K562 (cell line): ENCODE results near the gene ZNF296. TPM values are rescaled to one million over a fixed set of nuclear protein-coding genes. Genes with fewer than 3 reads are reported as not detected.
A peak's percentile ranks its signal among the peaks of the same experiment; 100 is the strongest.

Experiments
- SPI1 ChIP-seq: IDR thresholded peaks from 2 replicates; pipeline ENCODE4 v1.6.1; 2011; ENCODE audit warnings: low read depth, low read length, control low read depth, borderline replicate concordance
- polyA plus RNA-seq, 8 experiments: library from polyadenylated mRNA; depleted of rRNA in 4 of 8; stranded (reverse) in 5 of 8; unstranded in 3 of 8; fragments of >200 nt; fragmentation: Nextera tagmentation in 2 of 8; fragmentation: Illumina TruSeq in 1 of 8; extraction: Ambion mirVana in 2 of 8; extraction: Trizol in 1 of 8; gene quantifications; 2 replicates each; pipeline versions ENCODE4 v1.2.1 to v1.2.3, GENCODE V29; 2011 to 2014; ENCODE audit warnings: inconsistent platforms in 1 of 8, missing spikeins in 1 of 8
- total RNA-seq, 7 experiments: library from RNA; depleted of rRNA in 6 of 7; stranded (reverse); fragments of >200 nt in 6 of 7; fragmentation: Illumina TruSeq in 2 of 7; extraction: Trizol in 2 of 7; gene quantifications; 2 replicates each; pipeline versions ENCODE4 v1.2.1 to v1.2.3, GENCODE V29; 2011 to 2021; ENCODE audit warnings: low replicate concordance in 1 of 7
- TF ChIP-seq, protein P1 (sequence below), 2 experiments: fragments of 450-650 bp; IDR thresholded peaks; 2 replicates each; pipeline ENCODE4 v1.6.1; 2018; ENCODE audit warnings: mild to moderate bottlenecking in 2 of 2, low read depth in 1 of 2; ENCODE audit not compliant: partially characterized antibody in 2 of 2

Gene ZNF296
- total and polyA plus RNA-seq, 9 of the 15 experiments (the other 6 are each of a cell fraction or from before 2014, with no cell fraction given): 0.03 to 8.8 (median 0.47) TPM; not detected in 1

DNA sequence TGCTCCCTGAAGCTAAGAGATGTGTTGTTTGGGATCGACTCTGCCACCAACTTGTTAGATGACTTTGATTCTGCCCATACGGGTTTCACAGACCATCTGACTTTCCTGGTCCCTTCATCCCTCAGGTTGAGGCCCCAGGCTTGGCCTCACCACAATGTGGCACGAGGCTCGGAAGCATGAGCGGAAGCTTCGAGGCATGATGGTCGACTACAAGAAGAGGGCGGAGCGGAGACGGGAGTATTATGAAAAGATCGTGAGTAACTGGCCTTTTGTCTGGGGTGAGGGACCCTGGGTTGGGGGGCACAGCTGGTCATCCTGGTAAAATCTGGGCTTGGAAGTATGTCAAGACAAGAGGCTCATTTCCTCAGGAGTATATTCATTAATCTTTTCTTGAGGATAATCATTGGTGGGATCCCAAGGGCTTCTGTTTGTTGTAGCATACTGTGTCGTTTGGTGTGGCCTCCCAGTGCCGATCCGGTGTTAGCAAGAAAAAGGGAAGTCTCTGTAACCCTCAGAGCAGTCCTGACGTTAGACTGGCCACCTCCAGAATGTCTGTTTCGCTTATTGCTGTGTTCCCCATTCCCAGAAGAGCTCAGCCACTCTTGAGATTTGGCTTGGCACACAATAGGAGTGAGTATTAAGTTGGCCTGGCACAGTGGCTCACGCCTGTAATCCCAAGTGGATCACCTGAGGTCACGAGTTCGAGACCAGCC is 36.1 kb downstream of the ZNF296 start (continued):
- TF ChIP-seq, protein P1, sequence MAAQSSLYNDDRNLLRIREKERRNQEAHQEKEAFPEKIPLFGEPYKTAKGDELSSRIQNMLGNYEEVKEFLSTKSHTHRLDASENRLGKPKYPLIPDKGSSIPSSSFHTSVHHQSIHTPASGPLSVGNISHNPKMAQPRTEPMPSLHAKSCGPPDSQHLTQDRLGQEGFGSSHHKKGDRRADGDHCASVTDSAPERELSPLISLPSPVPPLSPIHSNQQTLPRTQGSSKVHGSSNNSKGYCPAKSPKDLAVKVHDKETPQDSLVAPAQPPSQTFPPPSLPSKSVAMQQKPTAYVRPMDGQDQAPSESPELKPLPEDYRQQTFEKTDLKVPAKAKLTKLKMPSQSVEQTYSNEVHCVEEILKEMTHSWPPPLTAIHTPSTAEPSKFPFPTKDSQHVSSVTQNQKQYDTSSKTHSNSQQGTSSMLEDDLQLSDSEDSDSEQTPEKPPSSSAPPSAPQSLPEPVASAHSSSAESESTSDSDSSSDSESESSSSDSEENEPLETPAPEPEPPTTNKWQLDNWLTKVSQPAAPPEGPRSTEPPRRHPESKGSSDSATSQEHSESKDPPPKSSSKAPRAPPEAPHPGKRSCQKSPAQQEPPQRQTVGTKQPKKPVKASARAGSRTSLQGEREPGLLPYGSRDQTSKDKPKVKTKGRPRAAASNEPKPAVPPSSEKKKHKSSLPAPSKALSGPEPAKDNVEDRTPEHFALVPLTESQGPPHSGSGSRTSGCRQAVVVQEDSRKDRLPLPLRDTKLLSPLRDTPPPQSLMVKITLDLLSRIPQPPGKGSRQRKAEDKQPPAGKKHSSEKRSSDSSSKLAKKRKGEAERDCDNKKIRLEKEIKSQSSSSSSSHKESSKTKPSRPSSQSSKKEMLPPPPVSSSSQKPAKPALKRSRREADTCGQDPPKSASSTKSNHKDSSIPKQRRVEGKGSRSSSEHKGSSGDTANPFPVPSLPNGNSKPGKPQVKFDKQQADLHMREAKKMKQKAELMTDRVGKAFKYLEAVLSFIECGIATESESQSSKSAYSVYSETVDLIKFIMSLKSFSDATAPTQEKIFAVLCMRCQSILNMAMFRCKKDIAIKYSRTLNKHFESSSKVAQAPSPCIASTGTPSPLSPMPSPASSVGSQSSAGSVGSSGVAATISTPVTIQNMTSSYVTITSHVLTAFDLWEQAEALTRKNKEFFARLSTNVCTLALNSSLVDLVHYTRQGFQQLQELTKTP (IDR thresholded peaks at IDR 0.05; ENCODE audit: low read depth in 1 of 2, partially characterized antibody in 2 of 2): no peak
- peak; percentile 51 for TF ChIP-seq SPI1
- TF ChIP-seq, all 486 proteins: peak for 2
